ENCODE measurements around the gene HOXC9. TPM values are rescaled to one million over a fixed set of nuclear protein-coding genes. Genes with fewer than 3 reads are reported as not detected.

The HOXC9 gene
- total RNA-seq, 1 experiment from 2014 or later, result not detected

DNA sequence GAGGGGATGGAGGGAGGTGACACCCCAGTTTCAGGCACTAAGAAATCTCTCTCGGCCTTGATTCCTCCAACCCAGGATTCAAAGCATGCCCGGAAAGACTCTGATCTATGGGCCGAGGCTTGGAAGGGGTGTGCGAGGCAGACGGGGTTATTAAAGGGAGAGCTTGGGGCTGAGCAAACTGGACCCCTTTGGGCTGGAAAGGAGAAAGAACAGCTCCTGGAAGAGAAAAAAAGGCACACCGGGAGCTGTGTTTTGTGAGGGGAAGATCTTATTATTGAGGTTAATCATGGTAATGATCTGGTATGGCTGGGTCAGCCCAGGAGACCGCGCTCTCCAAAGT, 48.0 kb downstream of the HOXC9 start:
- H2BK12ac ChIP-seq (ENCODE audit: insufficient read length, low read depth, low read length), result no peak overlapping the region
- H3K9ac ChIP-seq (ENCODE audit: extremely low read depth, insufficient read length, low read length), result no peak overlapping the region
- H3K79me1 ChIP-seq (ENCODE audit: insufficient read depth, low read depth, low read length, poor library complexity, severe bottlenecking), result no peaks in the 10 kb centered on the region
- no peak overlapping the region for H2BK15ac ChIP-seq (ENCODE audit: low read depth, low read length)
- H3K27ac ChIP-seq (ENCODE audit: insufficient read length, low read depth, low read length), result no peak overlapping the region
- H3K14ac ChIP-seq (ENCODE audit: insufficient read depth, low read length), result no peak overlapping the region
- TF ChIP-seq, protein P1, sequence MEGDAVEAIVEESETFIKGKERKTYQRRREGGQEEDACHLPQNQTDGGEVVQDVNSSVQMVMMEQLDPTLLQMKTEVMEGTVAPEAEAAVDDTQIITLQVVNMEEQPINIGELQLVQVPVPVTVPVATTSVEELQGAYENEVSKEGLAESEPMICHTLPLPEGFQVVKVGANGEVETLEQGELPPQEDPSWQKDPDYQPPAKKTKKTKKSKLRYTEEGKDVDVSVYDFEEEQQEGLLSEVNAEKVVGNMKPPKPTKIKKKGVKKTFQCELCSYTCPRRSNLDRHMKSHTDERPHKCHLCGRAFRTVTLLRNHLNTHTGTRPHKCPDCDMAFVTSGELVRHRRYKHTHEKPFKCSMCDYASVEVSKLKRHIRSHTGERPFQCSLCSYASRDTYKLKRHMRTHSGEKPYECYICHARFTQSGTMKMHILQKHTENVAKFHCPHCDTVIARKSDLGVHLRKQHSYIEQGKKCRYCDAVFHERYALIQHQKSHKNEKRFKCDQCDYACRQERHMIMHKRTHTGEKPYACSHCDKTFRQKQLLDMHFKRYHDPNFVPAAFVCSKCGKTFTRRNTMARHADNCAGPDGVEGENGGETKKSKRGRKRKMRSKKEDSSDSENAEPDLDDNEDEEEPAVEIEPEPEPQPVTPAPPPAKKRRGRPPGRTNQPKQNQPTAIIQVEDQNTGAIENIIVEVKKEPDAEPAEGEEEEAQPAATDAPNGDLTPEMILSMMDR (conservative IDR thresholded peaks at IDR 0.05), result no peak
- WGBS (ENCODE audit: extremely low coverage, insufficient read length, low lambda C conversion rate), result no CpG with 5 or more reads among the region's 8 CpGs
- H3K4me3 Mint-ChIP-seq, result no peak overlapping the region
- no peaks in the 10 kb centered on the region for H3K4me1 ChIP-seq (ENCODE audit: insufficient read depth, low read length)
- no peaks in the 10 kb centered on the region for H3K79me2 ChIP-seq (ENCODE audit: insufficient read depth, low read length)
- H3K4me2 ChIP-seq (ENCODE audit: insufficient read depth, insufficient read length, low read length), result no peak overlapping the region
- H4K5ac ChIP-seq (ENCODE audit: insufficient read length, low read depth, low read length), result no peak overlapping the region
- no peak overlapping the region for H2BK20ac ChIP-seq (ENCODE audit: low read depth, low read length, poor library complexity, severe bottlenecking)
- H3K23ac ChIP-seq (ENCODE audit: insufficient read length, low read depth, low read length), result no peak overlapping the region
- H3K27me3 Mint-ChIP-seq (ENCODE audit: low read depth), result peaks cover 100% of the 10 kb centered on the region
- DNase-seq, result no peak
- no peaks in the 10 kb centered on the region for H4K20me1 ChIP-seq (ENCODE audit: control insufficient read depth, insufficient read depth, insufficient read length)
- H3K23me2 ChIP-seq (ENCODE audit: insufficient read length, low read depth, low read length, poor library complexity, severe bottlenecking), result no peaks in the 10 kb centered on the region
- H2AFZ ChIP-seq (ENCODE audit: low read length), result no peak overlapping the region
- no peaks in the 10 kb centered on the region for H3K9me3 ChIP-seq (ENCODE audit: control insufficient read depth, low read depth, low read length)
- H2BK120ac ChIP-seq (ENCODE audit: low read depth, low read length, poor library complexity, severe bottlenecking), result no peak overlapping the region
- peaks cover 5 to 29% of the 10 kb centered on the region in 2 experiments for H3K4me1 Mint-ChIP-seq
- H3K36me3 Mint-ChIP-seq (ENCODE audit: insufficient read depth in 1 of 3, low read depth in 3 of 3), result no peaks in the 10 kb centered on the region
- no peak overlapping the region for H3K56ac ChIP-seq (ENCODE audit: insufficient read length, low read depth, low read length)
- peaks cover 99% of the 10 kb centered on the region for H3K27me3 ChIP-seq (ENCODE audit: insufficient read depth, low read length)
- H3K18ac ChIP-seq (ENCODE audit: insufficient read length, low read depth, low read length), result no peak overlapping the region
- no peak overlapping the region for H4K91ac ChIP-seq (ENCODE audit: insufficient read length, low read depth, low read length)
- H3T11ph ChIP-seq (ENCODE audit: low read length), result no peak overlapping the region
- H2AK5ac ChIP-seq (ENCODE audit: insufficient read length, low read length), result no peak overlapping the region
- no peak overlapping the region for H2BK5ac ChIP-seq (ENCODE audit: insufficient read length, low read length)
- H3K27ac Mint-ChIP-seq, result no peak overlapping the region
- H3K9me3 Mint-ChIP-seq, result peaks cover 2 to 13% of the 10 kb centered on the region in 2 experiments; a peak in 3 of 5 replicates
- H4K8ac ChIP-seq (replicated peaks; ENCODE audit: insufficient read length, low read depth, low read length), result no peak overlapping the region
- no peak overlapping the region for H3K4ac ChIP-seq (ENCODE audit: low read depth, low read length)
